Cardiac fibroblast (primary cell): ENCODE data around the gene MAP4K3.
"Not testable (repeated sequence)": the region's sequence is repeated elsewhere in the genome, so short reads cannot be mapped to it uniquely, and the experiment has no call there.

Experiments used
- DNase-seq, 2 donors: peaks; one replicate each; pipeline versions ENCODE4 v3.0.0 to v3.0.0-alpha.2; 2010; ENCODE audit warnings: low read depth in 2 of 2
- H3K4me3 ChIP-seq, 2 donors: replicated peaks in 1 of 2; 1 replicate in 1 of 2; 2 replicates in 1 of 2; pipeline ENCODE4 v1.5.1; 2011; ENCODE audit warnings: low read depth in 2 of 2, low read length in 2 of 2, mild to moderate bottlenecking in 2 of 2, moderate library complexity in 1 of 2
- TF ChIP-seq, protein P1 (sequence below): IDR thresholded peaks from one replicate; pipeline ENCODE4 v1.5.1; 2011; ENCODE audit warnings: low read depth, mild to moderate bottlenecking, low read length, inconsistent platforms

MAP4K3 gene

DNA sequence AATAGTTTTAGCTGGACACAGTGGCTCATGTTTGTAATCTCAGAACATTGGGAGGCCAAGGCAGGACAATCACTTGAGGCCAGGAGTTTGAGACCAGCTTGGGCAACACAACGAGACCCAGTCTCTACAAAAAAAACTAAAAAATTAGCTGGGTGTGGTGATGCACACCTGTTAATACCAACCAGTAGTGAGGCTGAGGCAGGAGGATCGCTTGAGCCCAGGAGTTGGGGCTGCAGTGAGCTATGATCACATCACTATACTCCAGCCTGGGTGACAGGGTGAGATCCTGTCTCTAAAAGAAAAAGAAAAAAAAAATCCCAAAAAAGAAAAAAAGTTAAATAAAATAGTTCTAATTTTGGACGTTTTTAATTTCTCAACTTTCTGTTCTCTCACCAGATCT, 68.7 kb downstream of the MAP4K3 start:
- no peak overlapping the region for H3K4me3 ChIP-seq
- TF ChIP-seq, protein P1, sequence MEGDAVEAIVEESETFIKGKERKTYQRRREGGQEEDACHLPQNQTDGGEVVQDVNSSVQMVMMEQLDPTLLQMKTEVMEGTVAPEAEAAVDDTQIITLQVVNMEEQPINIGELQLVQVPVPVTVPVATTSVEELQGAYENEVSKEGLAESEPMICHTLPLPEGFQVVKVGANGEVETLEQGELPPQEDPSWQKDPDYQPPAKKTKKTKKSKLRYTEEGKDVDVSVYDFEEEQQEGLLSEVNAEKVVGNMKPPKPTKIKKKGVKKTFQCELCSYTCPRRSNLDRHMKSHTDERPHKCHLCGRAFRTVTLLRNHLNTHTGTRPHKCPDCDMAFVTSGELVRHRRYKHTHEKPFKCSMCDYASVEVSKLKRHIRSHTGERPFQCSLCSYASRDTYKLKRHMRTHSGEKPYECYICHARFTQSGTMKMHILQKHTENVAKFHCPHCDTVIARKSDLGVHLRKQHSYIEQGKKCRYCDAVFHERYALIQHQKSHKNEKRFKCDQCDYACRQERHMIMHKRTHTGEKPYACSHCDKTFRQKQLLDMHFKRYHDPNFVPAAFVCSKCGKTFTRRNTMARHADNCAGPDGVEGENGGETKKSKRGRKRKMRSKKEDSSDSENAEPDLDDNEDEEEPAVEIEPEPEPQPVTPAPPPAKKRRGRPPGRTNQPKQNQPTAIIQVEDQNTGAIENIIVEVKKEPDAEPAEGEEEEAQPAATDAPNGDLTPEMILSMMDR: no peak
- DNase-seq: no peak

DNA sequence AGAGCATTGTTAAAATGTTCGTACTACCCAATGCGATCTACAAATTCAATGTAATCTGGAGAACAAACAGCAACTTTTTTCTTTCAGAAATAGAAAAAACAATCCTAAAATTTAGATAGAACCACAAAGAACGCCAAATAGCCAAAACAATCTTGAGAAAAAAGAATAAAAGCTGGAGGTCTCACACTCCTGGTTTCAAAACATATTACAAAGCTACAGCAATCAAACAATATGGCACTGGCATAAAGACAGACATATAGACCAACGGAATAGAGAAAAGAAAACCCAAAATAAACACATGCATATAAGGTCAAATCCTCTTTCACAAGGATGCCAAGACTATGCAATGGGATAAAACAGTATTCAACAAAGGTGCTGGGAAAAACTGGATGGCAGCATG, 74.5 kb downstream of the MAP4K3 start:
- DNase-seq: no peak
- TF ChIP-seq, protein P1: no peak
- H3K4me3 ChIP-seq: no peak overlapping the region

DNA sequence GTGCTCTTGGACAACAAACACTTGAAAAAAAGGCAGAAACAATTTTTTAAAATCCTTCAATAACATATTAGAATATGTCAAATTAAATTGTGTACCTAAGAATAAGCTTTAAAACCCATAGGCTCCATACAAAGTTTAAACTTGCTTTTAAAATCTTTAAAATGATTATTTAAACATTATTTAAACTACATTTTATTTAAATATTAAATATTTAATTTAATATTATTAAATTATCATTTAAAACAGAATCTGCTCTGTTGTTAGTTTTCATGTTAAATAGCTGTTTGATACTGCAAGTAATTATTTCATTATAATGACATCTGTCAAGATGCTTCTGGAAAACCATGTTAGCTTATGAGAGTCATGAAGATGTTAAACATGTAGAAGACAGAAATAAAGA, 75.6 kb downstream of the MAP4K3 start:
- no peak for DNase-seq
- no peak overlapping the region for H3K4me3 ChIP-seq
- TF ChIP-seq, protein P1: no peak

DNA sequence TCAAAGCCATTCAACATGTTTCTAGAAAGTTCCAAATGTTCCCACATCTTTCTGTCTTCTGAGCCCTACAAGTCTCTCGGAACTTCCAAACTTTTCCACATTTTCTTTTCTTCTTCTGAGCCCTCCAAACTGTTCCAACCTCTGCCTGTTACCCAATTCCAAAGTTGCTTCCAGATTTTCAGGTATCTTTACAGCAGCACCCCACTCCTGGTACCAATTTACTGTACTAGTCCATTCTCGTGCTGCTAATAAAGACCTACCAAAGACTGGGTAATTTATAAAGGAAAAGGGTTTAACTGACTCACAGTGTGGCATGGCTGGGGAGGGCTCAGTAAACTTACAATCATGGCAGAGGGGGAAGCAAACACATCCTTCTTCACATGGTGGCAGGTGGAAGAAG, 76.7 kb downstream of the MAP4K3 start:
- DNase-seq: not testable (repeated sequence)

DNA sequence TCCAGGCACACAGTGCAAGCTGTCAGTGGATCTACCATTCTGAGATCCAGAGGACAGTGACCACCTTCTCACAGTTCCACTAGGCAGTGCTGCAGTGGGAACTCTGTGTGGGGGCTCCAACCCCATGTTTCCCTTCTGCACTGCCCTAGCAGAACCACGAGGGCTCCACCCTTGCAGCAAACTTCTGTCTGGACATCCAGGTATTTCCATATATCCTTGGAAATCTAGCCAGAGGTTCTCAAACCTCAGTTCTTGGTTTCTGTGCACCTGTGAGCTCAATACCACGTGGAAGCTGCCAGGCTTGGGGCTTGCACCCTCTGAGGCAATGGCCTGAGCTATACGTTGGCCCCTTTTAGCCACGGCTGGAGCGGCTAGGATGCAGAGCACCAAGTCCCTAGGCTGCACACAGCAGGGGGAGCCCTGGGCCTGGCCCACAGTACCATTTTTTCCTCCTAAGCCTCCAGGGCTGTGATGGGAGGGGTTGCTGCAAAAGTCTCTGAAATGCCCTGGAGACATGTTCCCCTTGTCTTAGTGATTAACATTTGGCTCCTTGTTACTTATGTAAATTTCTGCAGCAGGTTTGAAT, 77.5 kb downstream of the MAP4K3 start:
- no peak for DNase-seq
- no peak overlapping the region for H3K4me3 ChIP-seq
- TF ChIP-seq, protein P1: no peak

More for the DNA sequence above, 76.7 kb downstream of the MAP4K3 start:
- not testable (repeated sequence) for H3K4me3 ChIP-seq

DNA sequence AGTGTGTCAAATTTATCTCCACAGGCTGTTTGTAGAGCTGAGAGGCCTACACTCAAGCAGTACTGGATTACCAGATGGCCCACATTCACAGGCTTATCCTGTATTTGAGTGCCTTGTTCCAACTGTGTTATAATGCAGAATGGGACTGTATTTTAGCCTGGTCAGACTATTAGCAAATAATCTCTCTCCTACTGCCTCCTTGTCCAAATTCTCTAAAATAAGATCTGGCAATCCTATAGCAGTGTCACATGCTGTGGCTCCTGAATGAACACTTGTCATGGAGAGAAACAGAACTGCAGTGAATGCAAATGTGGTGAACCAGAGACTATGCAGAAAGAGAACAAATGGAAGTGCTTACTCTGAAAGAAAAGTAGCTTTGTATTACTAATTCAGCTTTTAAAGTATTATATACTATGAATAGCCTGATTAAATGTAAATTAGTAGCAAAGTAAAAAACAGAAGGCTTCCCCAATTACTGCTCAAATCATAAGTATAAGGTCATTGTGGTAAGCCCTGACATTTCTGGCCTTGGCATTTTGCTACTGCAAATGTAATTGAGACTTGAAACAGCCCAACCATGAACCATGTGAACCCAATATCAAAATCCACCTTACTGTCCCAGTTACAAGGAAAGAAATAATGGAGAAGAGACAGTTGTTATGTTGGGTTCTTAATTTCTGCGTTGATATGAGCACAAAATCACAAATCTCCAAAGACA, 80.0 kb downstream of the MAP4K3 start:
- TF ChIP-seq, protein P1: no peak
- no peak for DNase-seq
- no peak overlapping the region for H3K4me3 ChIP-seq

DNA sequence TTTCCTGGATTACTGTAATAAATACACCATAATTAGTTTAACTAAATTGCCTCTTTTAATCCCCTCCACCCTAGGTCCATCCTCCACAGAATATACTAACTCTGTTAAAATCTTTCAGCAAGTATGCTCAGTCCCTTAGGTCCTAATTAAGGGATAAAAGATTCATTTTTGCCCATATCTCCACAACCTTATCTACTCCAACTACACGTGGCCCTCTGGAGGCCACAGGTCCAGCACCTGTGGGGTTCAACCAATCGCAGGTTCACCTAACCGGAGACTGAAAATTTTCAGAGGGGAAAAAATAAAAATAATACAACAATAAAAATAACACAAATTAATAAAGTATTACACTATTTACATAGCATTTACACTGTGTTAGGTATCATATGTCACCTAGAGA, 86.4 kb downstream of the MAP4K3 start:
- DNase-seq: no peak
- TF ChIP-seq, protein P1: no peak
- H3K4me3 ChIP-seq: no peak overlapping the region
